GM12874 (cell line): ENCODE data around the gene MARK3.

ENCODE experiments used
- CTCF ChIP-seq: IDR thresholded peaks from 2 replicates; pipeline ENCODE4 v1.5.1; 2011; ENCODE audit warnings: low read depth, mild to moderate bottlenecking, control low read depth, low read length, moderate library complexity; ENCODE audit not compliant: insufficient read depth

MARK3 gene

DNA sequence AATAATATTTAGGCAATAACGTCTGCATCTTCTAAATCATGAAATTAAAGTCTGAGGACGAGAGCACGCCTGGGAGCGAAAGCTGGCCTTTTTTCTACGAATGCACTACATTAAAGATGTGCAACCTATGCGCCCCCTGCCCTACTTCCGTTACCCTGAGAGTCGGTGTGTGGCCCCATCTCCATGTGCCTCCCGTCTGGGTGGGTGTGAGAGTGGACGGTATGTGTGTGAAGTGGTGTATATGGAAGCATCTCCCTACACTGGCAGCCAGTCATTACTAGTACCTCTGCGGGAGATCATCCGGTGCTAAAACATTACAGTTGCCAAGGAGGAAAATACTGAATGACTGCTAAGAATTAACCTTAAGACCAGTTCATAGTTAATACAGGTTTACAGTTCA lies 118.1 kb downstream of the MARK3 start:
- no peak for TF ChIP-seq CTCF

DNA sequence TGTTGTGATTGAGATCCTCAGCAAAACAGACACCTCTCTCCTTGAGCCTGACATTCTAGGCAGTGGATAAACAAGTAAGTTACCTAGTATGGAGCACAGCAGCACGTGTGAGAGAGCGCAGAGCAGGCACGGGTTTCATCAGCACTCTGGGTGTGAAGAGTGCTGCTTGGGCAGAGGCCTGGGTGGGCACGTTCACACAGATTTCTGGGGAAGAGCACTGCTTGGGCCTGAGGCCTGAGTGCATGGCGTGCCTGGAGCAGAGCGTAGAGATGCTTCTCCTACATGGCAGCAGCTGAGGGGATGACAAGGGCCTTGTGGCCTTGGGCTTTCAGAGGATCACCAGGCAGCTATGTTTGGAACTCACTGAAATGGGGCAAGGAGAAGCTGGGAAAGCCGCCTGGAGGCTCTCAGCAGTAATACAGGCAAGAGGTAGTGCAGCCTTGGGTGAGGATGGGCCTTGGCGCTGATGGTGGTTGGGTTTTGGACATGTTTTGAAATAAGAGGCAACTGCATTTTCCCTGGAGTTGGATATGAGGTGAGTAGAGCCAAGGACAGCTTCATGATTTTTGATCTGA lies 119.9 kb downstream of the MARK3 start:
- peak; percentile 14; the same call in 1 of the 2 replicates for TF ChIP-seq CTCF

DNA sequence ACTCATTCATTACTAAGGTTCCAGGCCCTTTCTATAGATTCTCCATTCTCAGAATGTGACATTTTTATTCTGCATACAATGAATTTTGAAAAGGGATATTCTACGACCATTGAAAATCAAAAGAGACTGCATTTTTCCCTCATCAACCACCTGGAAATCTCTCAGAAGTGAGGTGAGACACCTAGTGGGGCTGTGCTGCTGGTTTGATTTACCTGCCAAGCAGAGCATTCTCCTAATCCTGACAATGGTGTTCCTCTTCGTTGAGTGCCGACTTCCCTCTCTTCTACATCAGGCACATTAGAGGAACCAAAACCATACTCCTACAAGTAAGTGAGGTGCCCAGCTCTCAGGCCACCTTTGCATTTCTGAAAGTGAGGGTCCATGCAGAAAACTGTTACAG lies 122.5 kb downstream of the MARK3 start:
- no peak for TF ChIP-seq CTCF

DNA sequence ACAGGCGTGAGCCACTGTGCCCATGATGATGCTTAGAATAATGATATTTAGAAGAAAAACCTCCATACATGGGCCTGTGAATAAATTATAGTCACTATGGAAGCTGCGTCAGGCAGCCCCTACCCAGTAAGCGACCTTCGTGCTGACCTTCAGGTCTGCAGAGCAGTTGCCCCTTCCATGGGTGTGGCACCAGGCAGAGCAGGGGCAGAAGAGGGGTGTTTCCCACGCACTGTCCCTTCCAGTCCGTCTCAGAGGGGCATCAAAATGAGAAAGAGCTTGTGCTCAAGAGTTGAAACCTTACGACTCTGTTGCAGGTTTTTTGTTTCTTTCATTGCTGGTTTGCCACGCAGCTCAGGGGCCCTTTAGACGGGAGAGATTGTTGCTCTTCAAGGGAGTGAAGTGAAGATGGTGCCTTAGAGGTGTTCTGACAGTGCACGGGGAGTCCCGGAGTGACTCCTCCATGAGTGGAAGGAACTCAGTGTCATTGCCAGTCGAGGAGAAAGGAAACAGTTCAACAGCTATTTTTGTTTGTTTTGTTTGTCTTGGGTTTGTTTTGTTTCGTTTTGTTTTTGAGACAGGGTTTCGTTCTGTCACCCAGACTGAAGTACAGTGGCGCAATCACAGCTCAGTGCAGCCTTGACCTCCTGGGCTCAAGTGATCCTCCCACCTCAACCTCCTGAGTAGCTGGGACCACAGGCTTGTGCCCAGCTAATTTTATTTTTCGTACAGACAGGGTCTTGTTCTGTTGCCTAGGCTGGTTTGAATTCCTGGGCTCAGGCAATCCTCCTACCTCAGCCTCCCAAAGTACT lies 123.5 kb downstream of the MARK3 start:
- TF ChIP-seq CTCF = no peak

- no peak for TF ChIP-seq CTCF
Measured at GRCh38 chr14:103509864-103510723, 124.9 kb downstream of the MARK3 start.

DNA sequence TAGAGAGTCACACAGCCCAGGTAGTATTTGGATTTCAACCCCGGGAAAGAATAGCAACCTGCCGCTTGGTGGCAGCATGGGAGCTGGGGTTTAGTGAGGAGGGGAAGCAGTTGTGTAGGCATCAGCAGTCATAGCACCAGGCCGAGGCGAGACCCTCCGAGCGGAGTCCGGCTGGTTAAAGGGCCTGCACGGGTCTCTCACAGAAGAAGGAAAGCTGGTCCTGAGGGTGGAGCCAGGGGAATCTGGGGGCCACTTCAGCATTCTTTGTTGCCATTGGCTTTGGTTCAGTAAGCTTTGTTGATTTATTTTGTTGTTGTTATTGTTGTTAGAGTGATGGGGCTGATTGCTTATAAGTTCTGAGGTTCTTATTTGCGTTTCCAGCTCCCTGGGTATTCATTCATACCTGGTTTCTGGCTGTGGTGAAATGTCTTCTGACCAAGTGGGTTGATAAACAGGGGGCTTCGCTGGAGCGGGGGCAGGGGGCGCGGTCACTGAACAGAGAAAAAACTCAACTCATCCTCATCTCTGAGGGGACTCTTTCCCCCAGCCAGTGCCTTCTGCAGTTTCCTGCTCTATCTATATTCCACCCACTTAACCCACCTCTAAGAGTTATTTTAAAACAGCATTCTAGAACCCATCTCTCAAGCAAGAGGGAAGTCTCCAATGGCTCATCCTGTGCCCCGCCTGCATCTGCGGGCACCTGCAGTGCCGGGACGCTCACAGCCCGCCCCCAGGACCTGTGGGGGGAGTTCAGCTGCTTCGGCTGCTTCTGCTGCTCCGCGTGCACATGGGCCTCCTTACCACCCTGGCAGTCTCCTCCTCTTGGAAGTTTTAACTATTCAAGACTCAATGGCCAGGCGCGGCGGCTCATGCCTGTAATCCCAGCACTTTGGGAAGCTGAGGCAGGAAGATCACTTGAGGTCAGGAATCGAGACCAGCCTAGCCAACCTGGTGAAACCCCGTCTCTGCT lies 125.8 kb downstream of the MARK3 start:
- TF ChIP-seq CTCF = no peak
